SH-SY5Y (cell line): ENCODE measurements around the gene LIN37.

Experiments used
- GATA2 ChIP-seq: IDR thresholded peaks from 2 replicates; pipeline ENCODE4 v1.6.1; 2011; ENCODE audit warnings: mild to moderate bottlenecking, low read depth, low read length
- GATA3 ChIP-seq: IDR thresholded peaks from 2 replicates; pipeline ENCODE4 v1.6.1; 2011; ENCODE audit warnings: low read depth, mild to moderate bottlenecking, low read length, moderate library complexity

Gene LIN37

DNA sequence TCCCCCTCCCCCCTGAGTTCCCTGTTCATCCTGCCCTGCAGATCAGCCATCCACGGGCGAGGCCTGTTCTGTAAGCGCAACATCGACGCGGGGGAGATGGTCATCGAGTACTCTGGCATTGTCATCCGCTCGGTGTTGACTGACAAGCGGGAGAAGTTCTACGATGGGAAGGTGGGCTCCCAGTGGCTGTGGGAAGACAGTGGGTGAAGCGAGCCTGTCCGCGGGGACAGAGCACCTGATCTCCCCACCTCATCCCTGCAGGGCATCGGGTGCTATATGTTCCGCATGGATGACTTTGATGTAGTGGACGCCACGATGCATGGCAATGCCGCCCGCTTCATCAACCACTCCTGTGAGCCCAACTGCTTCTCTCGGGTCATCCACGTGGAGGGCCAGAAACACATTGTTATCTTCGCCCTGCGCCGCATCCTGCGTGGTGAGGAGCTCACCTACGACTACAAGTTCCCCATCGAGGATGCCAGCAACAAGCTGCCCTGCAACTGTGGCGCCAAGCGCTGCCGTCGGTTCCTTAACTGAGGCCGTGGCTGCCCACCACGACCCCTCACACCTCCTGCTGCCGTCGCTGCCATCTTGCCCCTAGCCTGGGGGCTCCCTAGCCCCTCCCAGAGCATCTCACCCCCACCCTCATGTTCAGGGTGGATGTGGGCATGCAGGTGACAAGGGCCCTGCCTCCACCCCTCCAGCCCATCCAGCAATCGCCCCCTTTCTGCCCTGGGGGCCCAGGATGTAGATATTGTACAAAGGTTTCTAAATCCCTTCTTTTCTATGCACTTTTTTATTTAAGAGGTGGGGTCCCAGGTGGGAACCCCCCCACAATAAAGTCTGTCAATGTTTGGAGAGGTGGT lies 10.1 kb upstream of the LIN37 start:
- TF ChIP-seq GATA2 (no peak), GATA3 (no peak)

DNA sequence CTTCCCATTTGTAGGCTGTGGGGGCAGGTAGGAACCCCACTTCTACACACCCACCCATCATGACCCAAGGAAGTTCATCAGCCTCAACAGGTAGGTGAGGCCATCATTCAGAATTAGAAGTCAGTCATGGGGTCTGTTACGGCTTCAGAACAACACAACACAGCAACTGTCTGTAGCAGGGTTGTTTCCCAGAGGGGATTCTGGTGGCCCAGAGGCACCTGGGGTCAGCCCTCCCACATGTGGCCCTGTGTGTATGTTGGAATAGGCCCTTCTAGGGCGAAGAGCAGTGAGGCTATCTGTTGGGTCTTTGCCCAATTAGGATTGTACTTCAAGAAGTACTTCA lies 9.5 kb upstream of the LIN37 start:
- TF ChIP-seq GATA3 (no peak), GATA2 (no peak)

DNA sequence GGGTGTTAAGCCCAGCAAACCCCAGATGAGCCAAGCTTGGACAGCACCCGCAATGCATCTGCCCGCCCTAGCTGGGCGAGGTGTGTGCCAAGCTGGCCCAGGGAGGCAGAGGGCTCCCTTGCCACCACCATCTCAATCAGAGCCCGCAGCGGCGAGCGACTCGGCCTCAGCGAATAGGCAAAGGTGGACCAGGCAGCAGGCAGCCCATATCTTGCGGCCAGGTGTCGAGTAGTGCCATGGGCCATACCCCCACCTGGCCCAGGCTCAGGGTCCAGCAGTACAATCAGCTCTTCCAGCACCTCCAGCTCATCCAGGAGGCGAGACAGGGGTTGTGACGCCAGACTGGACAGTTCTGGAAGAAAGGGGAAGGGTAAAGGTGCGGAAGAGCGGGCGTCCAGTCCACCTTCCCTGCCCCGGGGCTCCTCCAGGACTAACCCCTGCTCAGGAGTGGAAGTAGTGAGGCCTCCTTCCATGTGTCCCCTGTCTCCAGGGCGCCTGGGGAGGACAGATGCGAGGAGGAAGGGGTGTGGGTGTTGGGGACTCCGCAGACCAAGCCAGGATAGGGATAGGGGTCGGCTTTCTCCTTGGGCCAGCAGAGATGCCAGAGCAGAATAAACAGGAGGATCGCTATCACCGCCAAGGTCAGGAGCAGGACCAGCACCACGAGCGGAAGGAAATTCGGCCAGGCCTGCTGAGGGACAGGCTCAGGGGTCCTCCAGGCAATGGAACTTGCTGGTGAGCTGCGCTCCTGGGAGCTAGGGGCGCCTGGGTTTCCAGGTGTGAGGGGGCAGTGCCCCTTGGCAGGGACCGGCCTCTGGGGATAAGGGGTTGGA lies 8.9 kb upstream of the LIN37 start:
- no peak for TF ChIP-seq GATA3
- no peak for TF ChIP-seq GATA2

DNA sequence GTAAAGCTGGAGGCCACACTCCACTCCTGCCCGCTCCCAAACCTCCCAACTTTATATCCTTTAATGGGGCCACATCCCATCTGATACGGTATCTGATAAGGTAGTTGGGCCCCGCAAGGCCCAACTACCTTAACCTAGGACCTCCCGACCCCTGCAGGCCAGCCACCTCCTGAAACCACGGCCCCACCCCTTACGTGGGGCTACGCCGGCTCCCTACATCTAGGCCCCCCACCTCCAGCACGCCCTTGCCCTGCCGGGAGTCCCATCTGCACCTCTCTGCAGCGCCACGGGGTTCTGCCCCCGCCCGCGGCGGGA lies 8.3 kb upstream of the LIN37 start:
- peak; percentile 29; the same call in 1 of the 2 replicates for TF ChIP-seq GATA2
- no peak for TF ChIP-seq GATA3

DNA sequence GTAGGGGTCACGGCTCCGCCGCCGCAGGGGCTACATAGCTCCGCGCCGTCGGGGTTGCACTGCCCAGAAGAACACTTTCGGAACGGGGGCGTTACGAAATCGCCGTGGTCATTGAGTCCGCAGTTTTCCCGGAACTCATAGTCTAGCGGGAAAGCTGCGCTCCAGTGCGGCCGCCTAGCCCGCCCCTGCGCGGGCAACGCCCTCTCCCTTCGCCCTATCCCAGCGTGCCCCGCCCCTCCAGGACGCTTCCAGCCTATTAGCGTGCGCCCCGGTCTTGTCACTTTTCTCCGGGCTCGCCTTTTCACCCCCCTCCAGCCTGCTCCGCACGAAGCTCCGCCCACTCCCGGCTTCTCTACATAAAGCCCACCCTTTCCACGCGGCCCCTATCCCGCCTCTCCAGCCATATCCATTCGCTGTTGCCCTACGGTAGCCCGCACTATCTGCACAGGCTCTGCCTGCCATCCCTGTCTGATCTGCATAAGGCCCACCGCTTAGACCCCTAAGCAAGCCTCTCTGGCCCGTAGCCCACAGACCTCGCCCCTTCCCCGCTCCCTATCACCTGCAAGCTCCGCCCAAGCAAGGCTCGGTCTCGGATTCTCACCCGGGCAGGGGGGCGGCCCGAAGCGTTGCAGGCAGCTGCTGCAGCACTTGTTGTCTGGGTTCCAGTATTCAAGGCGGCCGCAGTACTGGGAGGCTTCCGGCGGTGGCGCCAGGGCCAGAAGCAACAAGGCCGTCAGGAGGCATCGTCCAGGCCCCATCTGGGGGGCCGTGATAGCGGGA lies 7.8 kb upstream of the LIN37 start:
- TF ChIP-seq GATA2, result no peak

DNA sequence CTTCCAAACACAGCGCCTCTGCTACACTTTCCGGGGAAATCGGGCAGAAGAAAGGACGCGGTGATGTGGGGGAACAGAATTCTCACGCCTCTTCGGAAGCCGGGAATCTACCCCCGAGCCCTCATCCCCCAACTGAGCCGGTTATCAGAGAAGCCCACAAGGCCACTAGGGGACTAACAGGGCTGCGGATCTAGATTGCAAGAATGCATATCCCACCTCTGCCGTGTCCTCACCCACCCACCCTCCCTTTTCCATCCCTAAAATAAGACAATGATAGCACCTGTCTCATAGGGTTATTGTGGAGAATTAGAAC lies 7.2 kb upstream of the LIN37 start:
- no peak for TF ChIP-seq GATA2
- TF ChIP-seq GATA3, result no peak

DNA sequence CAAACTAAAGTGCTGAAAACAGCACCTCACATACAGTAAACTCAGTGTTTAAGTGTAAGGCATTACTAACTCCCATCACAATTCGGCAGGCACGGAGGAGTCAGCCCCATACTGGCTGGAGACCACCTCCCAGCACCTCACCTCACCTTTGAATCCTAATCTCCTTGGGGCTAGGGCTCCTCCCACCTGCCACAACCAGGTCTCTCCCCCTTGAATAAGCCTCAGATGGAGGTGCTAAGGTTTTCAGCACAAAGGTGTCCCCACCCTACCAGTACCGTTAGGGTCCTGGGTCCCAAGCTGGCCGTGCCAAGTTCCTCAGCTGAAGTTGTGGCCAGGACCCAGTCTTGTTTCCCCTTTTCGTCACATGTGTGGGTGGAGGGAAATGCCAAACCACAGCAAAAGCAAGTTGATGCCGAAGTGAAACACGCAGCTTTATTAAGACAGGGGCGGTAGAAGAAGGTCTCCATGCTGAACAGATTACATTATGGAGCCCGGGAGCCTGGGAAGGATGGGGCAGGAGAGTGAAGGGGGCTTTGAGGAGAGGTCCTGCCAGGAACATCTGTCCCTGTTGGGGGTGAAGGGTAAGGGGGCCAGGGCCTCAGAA lies 6.2 kb upstream of the LIN37 start, which contains the start of gene IGFLR1:
IGFLR1 (minus strand) TSS at position 332 of the 604 bp plus-strand sequence. CDS start 1,272 bp downstream, outside the sequence.
- TF ChIP-seq GATA3, result no peak
- no peak for TF ChIP-seq GATA2

DNA sequence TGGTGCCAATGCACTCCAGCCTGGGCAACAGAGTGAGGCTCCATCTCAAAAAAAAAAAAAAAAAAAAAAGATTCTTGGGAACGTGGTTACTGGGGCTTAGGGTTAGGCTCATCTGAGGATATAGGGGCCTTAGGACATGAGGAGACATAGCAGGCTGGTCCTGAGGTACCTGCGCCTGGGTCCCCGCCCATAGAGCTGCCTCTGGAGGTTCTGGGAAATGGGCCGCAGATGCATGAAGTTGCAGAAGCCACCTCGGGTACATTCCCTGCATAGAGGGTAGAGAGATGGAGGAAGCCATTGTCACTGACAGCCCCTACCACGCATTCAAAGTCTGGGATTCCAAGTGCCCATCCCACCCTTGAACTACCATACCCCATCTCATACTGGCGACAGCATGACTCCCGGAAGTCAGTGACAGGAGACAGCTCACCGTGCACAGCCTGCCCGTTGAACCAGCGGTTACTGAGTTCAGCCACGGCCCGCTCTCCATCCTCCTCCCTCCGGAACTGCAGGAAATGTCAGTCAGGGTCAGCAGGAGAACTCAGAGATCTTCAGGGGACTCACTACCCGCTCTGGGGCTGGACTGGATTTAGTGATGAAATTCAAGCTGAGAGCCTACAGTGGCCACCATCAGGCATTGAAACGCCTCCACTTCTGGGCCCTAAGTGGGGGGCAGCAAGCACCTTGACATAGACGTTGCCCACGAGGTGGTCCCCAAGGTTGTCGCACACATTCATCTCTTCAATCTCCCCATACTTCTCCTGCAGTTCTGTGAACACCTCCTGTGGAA lies 4.5 kb upstream of the LIN37 start:
- TF ChIP-seq GATA2 (no peak), GATA3 (no peak)

DNA sequence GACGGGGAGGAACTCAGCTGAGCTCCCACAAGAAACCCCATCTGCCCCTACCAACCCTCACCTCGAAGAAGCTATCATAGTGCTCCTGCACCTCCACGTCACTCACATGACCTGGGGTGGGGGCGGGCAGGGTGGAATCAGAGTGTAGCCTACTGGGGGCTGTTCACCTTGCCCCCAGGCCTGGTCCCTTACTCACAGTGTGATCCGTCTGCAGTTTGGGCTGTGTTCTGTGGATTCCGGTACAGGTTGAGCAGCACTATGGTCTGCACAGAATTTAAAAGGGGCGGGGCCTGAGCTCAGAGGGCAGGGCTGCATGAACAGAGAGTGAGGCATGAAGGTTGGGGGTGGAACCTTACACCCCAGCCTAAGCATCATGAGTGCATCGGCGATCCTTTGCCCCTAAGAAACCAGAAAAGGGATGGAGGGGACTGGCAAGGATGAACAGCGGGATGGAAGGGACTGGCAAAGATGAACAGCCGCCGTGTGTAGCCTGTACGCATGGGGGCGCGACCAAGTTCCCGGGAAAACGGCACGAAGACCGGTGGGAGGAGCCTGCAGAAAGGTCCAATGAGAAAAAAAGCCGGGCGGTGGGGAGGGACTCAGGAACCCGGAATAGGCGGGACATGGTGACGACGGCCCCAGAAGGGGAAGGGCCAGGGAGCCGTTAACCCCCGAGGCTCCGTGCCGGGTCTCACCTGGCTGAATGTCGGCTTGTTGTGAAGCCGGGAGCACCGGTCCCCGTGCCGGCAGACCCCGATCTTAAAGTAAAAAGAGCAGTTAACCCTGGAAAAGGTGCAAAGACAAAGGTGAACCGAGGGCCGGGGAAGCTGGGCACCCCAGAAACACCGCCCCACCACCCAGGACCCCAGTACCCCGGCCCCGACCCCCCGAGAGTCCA lies 3.7 kb upstream of the LIN37 start:
- TF ChIP-seq GATA3, result no peak
- no peak for TF ChIP-seq GATA2

DNA sequence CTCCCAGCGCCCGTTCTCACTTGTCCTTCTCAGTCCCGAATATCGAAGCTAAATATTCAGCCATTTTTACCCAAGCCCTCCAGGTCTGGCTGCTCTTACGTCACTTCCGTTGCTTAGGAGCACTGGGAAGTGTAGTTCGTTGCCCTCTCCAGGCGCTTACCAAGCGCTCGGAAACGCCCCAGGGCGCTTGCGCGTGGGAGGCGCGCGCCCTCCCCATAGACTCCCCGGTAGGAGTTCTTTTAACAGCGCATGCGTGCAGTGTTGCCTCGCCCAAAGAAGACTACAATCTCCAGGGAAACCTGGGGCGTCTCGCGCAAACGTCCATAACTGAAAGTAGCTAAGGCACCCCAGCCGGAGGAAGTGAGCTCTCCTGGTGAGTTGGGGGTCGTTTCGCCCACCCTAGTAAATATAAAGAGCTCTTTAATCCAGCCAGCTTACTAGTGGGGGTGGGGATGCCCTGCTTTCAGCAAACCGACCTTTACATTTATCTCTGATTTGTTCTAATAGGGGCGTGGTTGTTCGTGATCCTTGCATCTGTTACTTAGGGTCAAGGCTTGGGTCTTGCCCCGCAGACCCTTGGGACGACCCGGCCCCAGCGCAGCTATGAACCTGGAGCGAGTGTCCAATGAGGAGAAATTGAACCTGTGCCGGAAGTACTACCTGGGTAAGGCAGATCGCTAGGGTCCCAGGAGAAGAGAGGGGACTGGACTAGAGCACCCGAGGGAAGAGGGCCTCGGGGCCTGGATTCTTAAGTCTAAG lies 2.9 kb upstream of the LIN37 start, which contains the start of the genes PSENEN and U2AF1L4:
PSENEN (plus strand) TSS at position 324 of the 759 bp plus-strand sequence; CDS start at position 604, 280 bp downstream.
U2AF1L4 (minus strand) TSS at position 91 of the 759 bp plus-strand sequence; CDS start at position 64, 27 bp downstream.
- no peak for TF ChIP-seq GATA3
- no peak for TF ChIP-seq GATA2

DNA sequence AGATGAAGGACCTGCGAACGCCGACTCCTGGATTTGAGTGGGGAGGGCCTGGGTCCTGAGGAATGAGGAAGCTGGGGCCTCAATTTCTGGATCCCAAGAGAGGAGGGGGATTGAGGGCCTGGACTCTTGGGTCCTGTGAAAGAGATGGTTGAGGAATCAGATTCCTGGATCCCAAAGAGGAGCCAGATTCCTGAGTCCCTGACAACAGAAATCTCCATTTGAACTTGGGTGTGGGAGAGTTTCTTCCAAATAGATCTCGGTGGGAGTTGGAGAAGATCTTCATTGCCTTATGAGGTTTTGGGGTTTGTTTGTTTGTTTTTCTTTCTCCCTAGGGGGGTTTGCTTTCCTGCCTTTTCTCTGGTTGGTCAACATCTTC lies 2.3 kb upstream of the LIN37 start:
- TF ChIP-seq GATA3, result no peak

DNA sequence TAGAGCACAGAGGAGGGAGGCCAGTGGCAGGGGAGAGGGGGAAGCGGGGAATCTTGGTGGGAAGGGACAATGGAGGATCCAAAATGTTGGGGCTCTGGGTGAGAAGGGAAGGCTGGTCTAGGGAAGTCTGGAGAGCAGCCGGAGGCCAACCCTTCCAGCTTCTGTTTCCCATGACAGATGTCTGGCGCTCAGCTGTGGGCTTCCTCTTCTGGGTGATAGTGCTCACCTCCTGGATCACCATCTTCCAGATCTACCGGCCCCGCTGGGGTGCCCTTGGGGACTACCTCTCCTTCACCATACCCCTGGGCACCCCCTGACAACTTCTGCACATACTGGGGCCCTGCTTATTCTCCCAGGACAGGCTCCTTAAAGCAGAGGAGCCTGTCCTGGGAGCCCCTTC lies 1.8 kb upstream of the LIN37 start:
- TF ChIP-seq GATA3 (no peak), GATA2 (no peak)
